GM12878 (cell line): ENCODE results near the gene GBX1. TPM values are rescaled to one million over a fixed set of nuclear protein-coding genes. Genes with fewer than 3 reads are reported as not detected.

Source experiments
- ATAC-seq: fragments of 200-7000 bp; cut with Tn5 transposase; 3 replicates; pipeline ENCODE4 v1.9.1; 2020; ENCODE audit warnings: mild to moderate bottlenecking, moderate library complexity
- BruUV-seq: library from RNA; stranded (reverse); fragments of 400-500 nt; replicated peaks from 2 replicates; lab custom pipeline; 2021; lab: Mats Ljungman, UMichigan
- CTCF ChIA-PET: fragments of 300-600 bp; sonication (Branson Sonifier 250); formaldehyde crosslinking; extraction: SDS; loops from one replicate; lab custom pipeline; 2021; ENCODE audit warnings: inconsistent platforms; lab: Yijun Ruan, JAX
- POLR2A ChIA-PET: fragments of 350-600 bp; formaldehyde crosslinking; extraction: SDS; loops from one replicate; lab custom pipeline; 2021; ENCODE audit warnings: inconsistent platforms; lab: Charles Lee
- RAD21 ChIA-PET: fragments of 300-600 bp; sonication (Branson Sonifier 250); formaldehyde crosslinking; loops from one replicate; lab custom pipeline; 2023; ENCODE audit warnings: antibody characterized with exemption; ENCODE audit not compliant: unreplicated experiment; lab: Charles Lee
- SMC1A ChIA-PET: fragments of 300-600 bp; sonication (Branson Sonifier 250); formaldehyde crosslinking; loops from one replicate; lab custom pipeline; 2023; ENCODE audit not compliant: unreplicated experiment, uncharacterized antibody; lab: Charles Lee
- DNase-seq: peaks from one replicate; pipeline ENCODE4 v3.0.0-alpha.2; 2011; ENCODE audit warnings: low read depth, low spot score
- FAIRE-seq: peaks from 3 replicates; lab custom pipeline; 2011; peaks lifted over from hg19 to GRCh38; lab: Jason Lieb, UNC
- H2AFZ ChIP-seq: 2 replicates; pipeline ENCODE4 v1.6.0; 2011; ENCODE audit warnings: low read depth, low read length, control low read depth; ENCODE audit not compliant: control insufficient read depth
- H3K27ac ChIP-seq: 2 replicates; pipeline ENCODE4 v1.5.1; 2011; ENCODE audit warnings: control low read depth; ENCODE audit not compliant: control insufficient read depth, insufficient read depth
- H3K27me3 ChIP-seq, 2 experiments: replicated peaks in 1 of 2; 2 replicates each; pipeline versions ENCODE4 v1.6.0 to v1.6.1; 2011; ENCODE audit warnings: low read length in 1 of 2; ENCODE audit not compliant: control insufficient read depth in 2 of 2, insufficient read depth in 2 of 2
- H3K36me3 ChIP-seq, 2 experiments: 2 replicates each; pipeline ENCODE4 v1.5.1; 2011; ENCODE audit warnings: low read length in 1 of 2; ENCODE audit not compliant: control insufficient read depth in 2 of 2, insufficient read depth in 2 of 2
- H3K4me1 ChIP-seq: 2 replicates; pipeline ENCODE4 v1.6.1; 2011; ENCODE audit warnings: mild to moderate bottlenecking, low read length, moderate library complexity, mixed read lengths; ENCODE audit not compliant: control insufficient read depth, insufficient read depth
- H3K4me2 ChIP-seq: 2 replicates; pipeline ENCODE4 v1.6.0; 2011; ENCODE audit warnings: control low read depth; ENCODE audit not compliant: control insufficient read depth, insufficient read depth
- H3K4me3 ChIP-seq: fragments of 200-600 bp; sonication (generic); 2 replicates; pipeline ENCODE4 v1.5.1; 2016
- H3K79me2 ChIP-seq: 2 replicates; pipeline ENCODE4 v1.6.0; 2011; ENCODE audit warnings: low read length; ENCODE audit not compliant: control insufficient read depth, insufficient read depth
- H3K9ac ChIP-seq: 2 replicates; pipeline ENCODE4 v1.8.0; 2011; ENCODE audit warnings: low read length, control low read depth, mixed read lengths; ENCODE audit not compliant: control insufficient read depth, insufficient read depth
- H3K9me3 ChIP-seq: replicated peaks from 3 replicates; pipeline ENCODE4 v1.5.1; 2011; ENCODE audit warnings: mild to moderate bottlenecking, low read length; ENCODE audit not compliant: control insufficient read depth, insufficient read depth
- H4K20me1 ChIP-seq: 2 replicates; pipeline ENCODE4 v1.6.0; 2011; ENCODE audit not compliant: control insufficient read depth, insufficient read depth
- ASH2L ChIP-seq: fragments of 300-600, 200-600 bp; sonication (generic); IDR thresholded peaks from 2 replicates; pipeline ENCODE4 v1.6.1; 2017; ENCODE audit warnings: low read depth, mild to moderate bottlenecking, borderline replicate concordance
- BRCA1 ChIP-seq: IDR thresholded peaks from 2 replicates; pipeline ENCODE4 v1.6.1; 2011; ENCODE audit warnings: low read depth, low read length, improper control_type of control experiment
- CHD2 ChIP-seq: IDR thresholded peaks from 2 replicates; pipeline ENCODE4 v1.6.1; 2011; ENCODE audit warnings: low read depth, low read length, improper control_type of control experiment, borderline replicate concordance
- CHD4 ChIP-seq: fragments of 200-600 bp; sonication (generic); IDR thresholded peaks from 2 replicates; pipeline ENCODE4 v1.6.1; 2016; ENCODE audit warnings: mild to moderate bottlenecking
- IRF5 ChIP-seq: fragments of 450-650 bp; IDR thresholded peaks from 2 replicates; pipeline ENCODE4 v1.6.1; 2017; ENCODE audit warnings: borderline replicate concordance
- MTA2 ChIP-seq: fragments of 450-650 bp; IDR thresholded peaks from 2 replicates; pipeline ENCODE4 v1.6.1; 2016; ENCODE audit warnings: low read depth, mild to moderate bottlenecking, moderate library complexity
- NBN ChIP-seq: fragments of 450-650 bp; IDR thresholded peaks from 2 replicates; pipeline ENCODE4 v1.6.1; 2016
- PBX3 ChIP-seq: IDR thresholded peaks from 2 replicates; pipeline ENCODE4 v1.6.1; 2011; ENCODE audit warnings: mild to moderate bottlenecking, low read depth, low read length, moderate library complexity; ENCODE audit not compliant: insufficient replicate concordance
- RBBP5 ChIP-seq: fragments of 200-600 bp; sonication (generic); conservative IDR thresholded peaks from 2 replicates; pipeline ENCODE4 v1.6.1; 2016
- STAT1 ChIP-seq: fragments of 450-650 bp; conservative IDR thresholded peaks from 2 replicates; pipeline ENCODE4 v1.6.1; 2014; ENCODE audit warnings: antibody characterized with exemption, mild to moderate bottlenecking
- STAT3 ChIP-seq: IDR thresholded peaks from 2 replicates; pipeline ENCODE4 v1.6.1; 2011; ENCODE audit warnings: low read depth, low read length, improper control_type of control experiment
- SUZ12 ChIP-seq: fragments of 200-600 bp; sonication (generic); IDR thresholded peaks from one replicate; pipeline ENCODE4 v1.6.1; 2018; ENCODE audit warnings: antibody characterized with exemption, mild to moderate bottlenecking; ENCODE audit not compliant: unreplicated experiment
- YBX1 ChIP-seq: fragments of 450-650 bp; IDR thresholded peaks from 2 replicates; pipeline ENCODE4 v1.6.1; 2016; ENCODE audit warnings: antibody characterized with exemption
- ZBTB40 ChIP-seq: fragments of 450-650 bp; IDR thresholded peaks from 2 replicates; pipeline ENCODE4 v1.6.1; 2016; ENCODE audit warnings: mild to moderate bottlenecking, moderate library complexity, borderline replicate concordance
- ZNF217 ChIP-seq: fragments of 450-650 bp; IDR thresholded peaks from 2 replicates; pipeline ENCODE4 v1.6.1; 2017; ENCODE audit warnings: antibody characterized with exemption, mild to moderate bottlenecking
- ZZZ3 ChIP-seq: IDR thresholded peaks from 2 replicates; pipeline ENCODE4 v1.6.1; 2011; ENCODE audit warnings: low read depth; ENCODE audit not compliant: control insufficient read depth, insufficient read length
- WGBS: methylation state at CpG from one replicate; pipeline ENCODE4 v1.1.6; 2016; ENCODE audit warnings: low lambda C conversion rate; ENCODE audit not compliant: insufficient replicate concordance, insufficient coverage; ENCODE audit errors: missing lambda C conversion rate; 5-methylcytosine and 5-hydroxymethylcytosine counted together
- in situ Hi-C: fragments of 300-500 bp; cut with MboI; formaldehyde crosslinking; loops from 9 replicates; pipeline ENCODE4 v1.14.3; 2018; ENCODE audit warnings: mixed read lengths
- intact Hi-C: fragments of 100-400 bp; cut with micrococcal nuclease; formaldehyde crosslinking; loops from one replicate; pipeline ENCODE4 v1.14.2; 2022; ENCODE audit not compliant: unreplicated experiment
- polyA plus RNA-seq, 11 experiments: library from polyadenylated mRNA; depleted of rRNA in 4 of 11; unstranded in 6 of 11; stranded (reverse) in 5 of 11; fragments of >200 nt; fragmentation: Nextera tagmentation in 4 of 11; fragmentation: Illumina TruSeq in 1 of 11; extraction: Ambion mirVana in 4 of 11; extraction: Trizol in 1 of 11; gene quantifications; 1 replicate in 1 of 11; 2 replicates in 10 of 11; pipeline versions ENCODE4 v1.2.1 to v1.2.3, GENCODE V29; 2011 to 2016; ENCODE audit warnings: inconsistent platforms in 2 of 11, missing spikeins in 2 of 11, low read depth in 1 of 11
- total RNA-seq, 4 experiments: library from RNA; depleted of rRNA in 3 of 4; stranded (reverse); fragments of >200 nt in 3 of 4; fragmentation: Illumina TruSeq in 1 of 4; extraction: Trizol in 1 of 4; gene quantifications; 2 replicates each; pipeline versions ENCODE4 v1.2.1 to v1.2.3, GENCODE V29; 2013 to 2021

The GBX1 gene
- total and polyA plus RNA-seq, 10 of the 15 experiments (the other 5 are each of a cell fraction or from before 2014, with no cell fraction given): not detected

GRCh38 chr7:151173386-151174245 lies 6.1 kb upstream of the GBX1 start:
- ATAC-seq (no peak), DNase-seq (no peak), FAIRE-seq (no peak)
- ChIA-PET RAD21 (no interaction called here), CTCF (no interaction called here), SMC1A (no interaction called here), POLR2A (no interaction called here)
- H2AFZ ChIP-seq: no peak overlapping the region
- H3K9ac ChIP-seq: no peak overlapping the region
- no peak overlapping the region for H3K27ac ChIP-seq
- H3K4me1 ChIP-seq: no peaks in the 10 kb centered on the region
- intact Hi-C loops (loop anchor here (5.0 kb wide), 1 partner anchor 69 kb away; no protein-coding TSS in a partner anchor), in situ Hi-C loops (no loop called here)
- TF ChIP-seq CHD2: no peak
- TF ChIP-seq MTA2: no peak
- TF ChIP-seq IRF5: no peak
- TF ChIP-seq ZBTB40: no peak
- TF ChIP-seq PBX3: no peak
- no peak for TF ChIP-seq SUZ12
- TF ChIP-seq NBN: no peak
- no peak for TF ChIP-seq STAT3
- TF ChIP-seq ZZZ3: no peak
- no peak for TF ChIP-seq CHD4
- TF ChIP-seq BRCA1: no peak
- TF ChIP-seq STAT1: no peak
- no peak for TF ChIP-seq RBBP5
- no peak for TF ChIP-seq ZNF217
- TF ChIP-seq YBX1: no peak
- TF ChIP-seq ASH2L: no peak
- H3K79me2 ChIP-seq: no peaks in the 10 kb centered on the region
- H4K20me1 ChIP-seq: no peaks in the 10 kb centered on the region
- H3K4me3 ChIP-seq: no peak overlapping the region
- no peaks in the 10 kb centered on the region for H3K36me3 ChIP-seq
- WGBS: 80% methylated on average over 38 of the region's 43 CpGs
- no TSS peak for BruUV-seq
- H3K9me3 ChIP-seq: no peaks in the 10 kb centered on the region
- H3K27me3 ChIP-seq: peaks cover 4 to 14% of the 10 kb centered on the region in 2 experiments; a peak in 3 of 4 replicates
- no peak overlapping the region for H3K4me2 ChIP-seq
